T-cell (primary cell): ENCODE results near the gene CRB1. TPM values are rescaled to one million over a fixed set of nuclear protein-coding genes. Genes with fewer than 3 reads are reported as not detected.

Experiments
- total RNA-seq, 35 experiments: library from RNA in 6 of 35; stranded (reverse) in 6 of 35; fragments of 120-200 nt in 1 of 35; gene quantifications; one replicate each; pipeline versions ENCODE4 v1.2.1 to v1.2.4 and lab custom pipeline; 2013 to 2026

CRB1 gene
- total RNA-seq, 5 donors from 2014 or later (not counting 1 experiment from before 2014, with no cell fraction given) = 0.09 to 0.47 (median 0.33) TPM

Other genes starting within 250 kb of the CRB1 start
- not detected for gene F13B, start 201.0 kb upstream of the CRB1 start, total RNA-seq
- under 1 TPM; 0.41 to 0.93 (median 0.44) TPM for gene ASPM, start 121.6 kb upstream of the CRB1 start, total RNA-seq
- gene ZBTB41, start 67.0 kb upstream of the CRB1 start, total RNA-seq = 1 to 10 TPM; 8.3 to 9.9 (median 8.6) TPM